Upper lobe of right lung (tissue), 1 donor: Measurements from ENCODE around the gene TRABD. TPM values are rescaled to one million over a fixed set of nuclear protein-coding genes. Genes with fewer than 3 reads are reported as not detected.

ENCODE experiments used
- ATAC-seq: fragments of 200-7000 bp; cut with Tn5 transposase; one replicate; pipeline ENCODE4 v1.9.1; 2020; ENCODE audit warnings: mild to moderate bottlenecking, moderate library complexity
- DNase-seq: peaks from one replicate; pipeline ENCODE4 v3.0.0-alpha.2; 2020
- H3K27ac ChIP-seq: fragments of 200-600 bp; one replicate; pipeline ENCODE4 v1.8.0; 2022
- H3K27me3 ChIP-seq: fragments of 200-600 bp; one replicate; pipeline ENCODE4 v1.8.0; 2022; ENCODE audit warnings: mild to moderate bottlenecking
- H3K36me3 ChIP-seq: fragments of 200-600 bp; one replicate; pipeline ENCODE4 v1.8.0; 2022
- H3K4me1 ChIP-seq: fragments of 200-600 bp; one replicate; pipeline ENCODE4 v1.8.0; 2022
- H3K4me3 ChIP-seq: fragments of 200-600 bp; one replicate; pipeline ENCODE4 v1.8.0; 2022; ENCODE audit warnings: mild to moderate bottlenecking
- H3K9me3 ChIP-seq: fragments of 200-600 bp; one replicate; pipeline ENCODE4 v1.8.0; 2022
- CTCF ChIP-seq: fragments of 200-600 bp; IDR thresholded peaks from one replicate; pipeline ENCODE4 v1.8.0; 2022; ENCODE audit warnings: antibody characterized with exemption
- intact Hi-C: fragments of 100-400 bp; cut with DNase I; formaldehyde crosslinking; loops from one replicate; pipeline ENCODE4 v1.11.0; 2022
- total RNA-seq: library from RNA; stranded (reverse); fragmentation: NEBNext Ultra II Directional; extraction: Animal tissue kit (Norgen Biotek cat#: 25700); gene quantifications from one replicate; pipeline ENCODE4 v1.2.1, GENCODE V29; 2021
- donor health status: DM: no; HTN: yes; CAD: no; lungs with severe emphysema.

The TRABD gene
- total RNA-seq, 1 donor from 2014 or later: 36.5 TPM

- H3K36me3 ChIP-seq: no peaks in the 10 kb centered on the region
- H3K4me1 ChIP-seq: peaks cover 28% of the 10 kb centered on the region
- no peak overlapping the region for H3K27ac ChIP-seq
- H3K9me3 ChIP-seq: no peaks in the 10 kb centered on the region
- ATAC-seq (peak; percentile 31), DNase-seq (peak; percentile 85)
- intact Hi-C loops: no loop called here
- no peaks in the 10 kb centered on the region for H3K27me3 ChIP-seq
- no peak overlapping the region for H3K4me3 ChIP-seq
- TF ChIP-seq CTCF: no peak
These were observed 3.3 kb upstream of the TRABD start for GRCh38 chr22:50182176-50183081.

- H3K27ac ChIP-seq: no peak overlapping the region
- no peaks in the 10 kb centered on the region for H3K36me3 ChIP-seq
- H3K27me3 ChIP-seq: no peaks in the 10 kb centered on the region
- no peaks in the 10 kb centered on the region for H3K9me3 ChIP-seq
- no peak for TF ChIP-seq CTCF
- peaks cover 31% of the 10 kb centered on the region for H3K4me1 ChIP-seq
- intact Hi-C loops: no loop called here
- no peak for DNase-seq
- ATAC-seq: no peak
- H3K4me3 ChIP-seq: no peak overlapping the region
These were observed 2.4 kb upstream of the TRABD start for GRCh38 chr22:50183141-50183971.

- intact Hi-C loops: no loop called here
- Histone ChIP-seq H3K36me3 (no peaks in the 10 kb centered on the region), H3K27me3 (no peaks in the 10 kb centered on the region), H3K27ac (peak overlapping the region; percentile 58), H3K9me3 (no peaks in the 10 kb centered on the region), H3K4me3 (peak overlapping the region; percentile 62), H3K4me1 (peaks cover 35% of the 10 kb centered on the region)
- ATAC-seq (peak; percentile 53), DNase-seq (peak; percentile 89)
- TF ChIP-seq CTCF: no peak
These were observed 1.5 kb upstream of the TRABD start for GRCh38 chr22:50184004-50184901.

GRCh38 chr22:50184902-50185374, 775 bp upstream of the TRABD start:
- ATAC-seq (no peak), DNase-seq (no peak)
- intact Hi-C loops: no loop called here
- H3K27me3 ChIP-seq: no peaks in the 10 kb centered on the region
- no peaks in the 10 kb centered on the region for H3K36me3 ChIP-seq
- peaks cover 42% of the 10 kb centered on the region for H3K4me1 ChIP-seq
- H3K4me3 ChIP-seq: peak overlapping the region; percentile 62
- TF ChIP-seq CTCF: no peak
- peak overlapping the region; percentile 63 for H3K27ac ChIP-seq
- H3K9me3 ChIP-seq: no peaks in the 10 kb centered on the region

- no peak for ATAC-seq
- H3K4me3 ChIP-seq: peak overlapping the region; percentile 68
- H3K4me1 ChIP-seq: peaks cover 55% of the 10 kb centered on the region
- intact Hi-C loops: no loop called here
- no peaks in the 10 kb centered on the region for H3K9me3 ChIP-seq
- no peaks in the 10 kb centered on the region for H3K36me3 ChIP-seq
- no peak for TF ChIP-seq CTCF
- H3K27ac ChIP-seq: peak overlapping the region; percentile 70
- no peaks in the 10 kb centered on the region for H3K27me3 ChIP-seq
- no peak for DNase-seq
These were observed 535 bp downstream of the TRABD start for GRCh38 chr22:50186181-50186714.
